Skeletal muscle tissue (tissue), 4 donors: Measurements from ENCODE around the gene FOXP1. TPM values are rescaled to one million over a fixed set of nuclear protein-coding genes. Genes with fewer than 3 reads are reported as not detected.

ENCODE experiments used
- H3K27ac ChIP-seq: one replicate; pipeline ENCODE4 v1.7.0; 2013; ENCODE audit warnings: mild to moderate bottlenecking, low read depth, low read length, inconsistent platforms
- H3K27me3 ChIP-seq, 3 donors: one replicate each; pipeline ENCODE4 v1.7.0; 2013; ENCODE audit warnings: low read length in 3 of 3; ENCODE audit not compliant: control insufficient read depth in 3 of 3, insufficient read depth in 3 of 3
- H3K36me3 ChIP-seq, 3 donors: one replicate each; pipeline ENCODE4 v1.7.0; 2013; ENCODE audit warnings: low read length in 3 of 3; ENCODE audit not compliant: control insufficient read depth in 3 of 3, insufficient read depth in 3 of 3
- H3K4me1 ChIP-seq, 3 donors: one replicate each; pipeline ENCODE4 v1.7.0; 2013; ENCODE audit warnings: low read length in 3 of 3, mild to moderate bottlenecking in 3 of 3; ENCODE audit not compliant: control insufficient read depth in 3 of 3, insufficient read depth in 3 of 3
- H3K4me3 ChIP-seq, 3 donors: one replicate each; pipeline ENCODE4 v1.7.0; 2013; ENCODE audit warnings: low read length in 3 of 3
- H3K9ac ChIP-seq, 3 donors: one replicate each; pipeline ENCODE4 v1.7.0; 2013; ENCODE audit warnings: low read length in 3 of 3, mild to moderate bottlenecking in 3 of 3, moderate library complexity in 2 of 3, low read depth in 1 of 3
- H3K9me3 ChIP-seq, 3 donors: one replicate each; pipeline ENCODE4 v1.7.0; 2013; ENCODE audit warnings: low read length in 3 of 3; ENCODE audit not compliant: control insufficient read depth in 3 of 3
- total RNA-seq: library from RNA; depleted of rRNA; stranded (reverse); fragments of >200 nt; gene quantifications from one replicate; pipeline ENCODE4 v1.2.3, GENCODE V29; 2014
- donor health status: Osteomylitis.

Gene FOXP1
- total RNA-seq, 1 donor from 2014 or later = 36.0 TPM

- no peak overlapping the region for H3K9ac ChIP-seq
- no peaks in the 10 kb centered on the region for H3K27me3 ChIP-seq
- H3K4me1 ChIP-seq = peaks cover 0 to 2% (median under 1%) of the 10 kb centered on the region in 3 donors
- no peak overlapping the region for H3K4me3 ChIP-seq
- no peak overlapping the region for H3K27ac ChIP-seq
- H3K9me3 ChIP-seq = no peaks in the 10 kb centered on the region
- no peaks in the 10 kb centered on the region for H3K36me3 ChIP-seq
These were observed 486.0 kb downstream of the FOXP1 start for GRCh38 chr3:71097557-71097956.

GRCh38 chr3:71095511-71096291 is 487.8 kb downstream of the FOXP1 start:
- H3K27me3 ChIP-seq = no peaks in the 10 kb centered on the region
- H3K27ac ChIP-seq = no peak overlapping the region
- H3K9me3 ChIP-seq = no peaks in the 10 kb centered on the region
- no peaks in the 10 kb centered on the region for H3K4me1 ChIP-seq
- H3K9ac ChIP-seq = no peak overlapping the region
- H3K4me3 ChIP-seq = no peak overlapping the region
- no peaks in the 10 kb centered on the region for H3K36me3 ChIP-seq

- H3K4me1 ChIP-seq = no peaks in the 10 kb centered on the region
- no peak overlapping the region for H3K4me3 ChIP-seq
- H3K27ac ChIP-seq = no peak overlapping the region
- no peaks in the 10 kb centered on the region for H3K36me3 ChIP-seq
- H3K9ac ChIP-seq = no peak overlapping the region
- no peaks in the 10 kb centered on the region for H3K27me3 ChIP-seq
- no peaks in the 10 kb centered on the region for H3K9me3 ChIP-seq
These were observed 488.8 kb downstream of the FOXP1 start for GRCh38 chr3:71094658-71095209.

GRCh38 chr3:71092665-71093064 is 490.9 kb downstream of the FOXP1 start:
- no peak overlapping the region for H3K27ac ChIP-seq
- no peaks in the 10 kb centered on the region for H3K36me3 ChIP-seq
- no peak overlapping the region for H3K9ac ChIP-seq
- no peaks in the 10 kb centered on the region for H3K9me3 ChIP-seq
- H3K4me1 ChIP-seq = peaks cover 0 to 2% (median 0%) of the 10 kb centered on the region in 3 donors
- no peak overlapping the region for H3K4me3 ChIP-seq
- H3K27me3 ChIP-seq = no peaks in the 10 kb centered on the region

- no peak overlapping the region for H3K9ac ChIP-seq
- no peaks in the 10 kb centered on the region for H3K9me3 ChIP-seq
- peaks cover 0 to 2% (median 0%) of the 10 kb centered on the region in 3 donors for H3K4me1 ChIP-seq
- no peak overlapping the region for H3K4me3 ChIP-seq
- no peaks in the 10 kb centered on the region for H3K27me3 ChIP-seq
- H3K27ac ChIP-seq = no peak overlapping the region
- no peaks in the 10 kb centered on the region for H3K36me3 ChIP-seq
These were observed 493.3 kb downstream of the FOXP1 start for GRCh38 chr3:71090207-71090606.

- no peaks in the 10 kb centered on the region for H3K36me3 ChIP-seq
- H3K4me1 ChIP-seq = peaks cover 0 to 2% (median 0%) of the 10 kb centered on the region in 3 donors
- no peaks in the 10 kb centered on the region for H3K9me3 ChIP-seq
- H3K27ac ChIP-seq = no peak overlapping the region
- no peaks in the 10 kb centered on the region for H3K27me3 ChIP-seq
- H3K4me3 ChIP-seq = no peak overlapping the region
- H3K9ac ChIP-seq = no peak overlapping the region
These were observed 494.2 kb downstream of the FOXP1 start for GRCh38 chr3:71089271-71089847.

GRCh38 chr3:71088742-71089141 is 494.8 kb downstream of the FOXP1 start:
- no peaks in the 10 kb centered on the region for H3K27me3 ChIP-seq
- H3K27ac ChIP-seq = no peak overlapping the region
- peaks cover 0 to 2% (median 0%) of the 10 kb centered on the region in 3 donors for H3K4me1 ChIP-seq
- H3K4me3 ChIP-seq = no peak overlapping the region
- H3K9ac ChIP-seq = no peak overlapping the region
- H3K36me3 ChIP-seq = no peaks in the 10 kb centered on the region
- no peaks in the 10 kb centered on the region for H3K9me3 ChIP-seq

GRCh38 chr3:71088019-71088708 is 495.4 kb downstream of the FOXP1 start:
- H3K27me3 ChIP-seq = no peaks in the 10 kb centered on the region
- no peak overlapping the region for H3K27ac ChIP-seq
- H3K36me3 ChIP-seq = no peaks in the 10 kb centered on the region
- peaks cover 0 to 2% (median 0%) of the 10 kb centered on the region in 3 donors for H3K4me1 ChIP-seq
- H3K4me3 ChIP-seq = no peak overlapping the region
- H3K9me3 ChIP-seq = no peaks in the 10 kb centered on the region
- H3K9ac ChIP-seq = no peak overlapping the region

GRCh38 chr3:71087143-71088018 is 496.1 kb downstream of the FOXP1 start:
- Histone ChIP-seq H3K27me3 (no peaks in the 10 kb centered on the region), H3K9ac (no peak overlapping the region), H3K36me3 (no peaks in the 10 kb centered on the region), H3K4me3 (no peak overlapping the region), H3K27ac (no peak overlapping the region), H3K9me3 (no peaks in the 10 kb centered on the region), H3K4me1 (peaks cover 0 to 2% (median 0%) of the 10 kb centered on the region in 3 donors)
